Measurements from ENCODE around the gene GALNT13. TPM values are rescaled to one million over a fixed set of nuclear protein-coding genes. Genes with fewer than 3 reads are reported as not detected.

GALNT13 gene
- polyA plus RNA-seq, 3 donors, result not detected

GRCh38 chr2:154427453-154427852, 555.7 kb downstream of the GALNT13 start:
- Histone ChIP-seq H3K4me2 (replicated peaks; ENCODE audit: extremely low read depth, low read length, poor library complexity, severe bottlenecking) (no peak overlapping the region), H3K4me1 (ENCODE audit: control insufficient read depth in 1 of 2, insufficient read depth in 2 of 2, low read length in 2 of 2) (no peaks in the 10 kb centered on the region), H3K9ac (ENCODE audit: insufficient read depth, low read length, poor library complexity, severe bottlenecking) (no peak overlapping the region), H3K9me3 (replicated peaks in 1 of 2; ENCODE audit: control insufficient read depth in 1 of 2, insufficient read depth in 1 of 2, low read length in 2 of 2) (no peaks in the 10 kb centered on the region), H3K79me2 (ENCODE audit: insufficient read depth, low read length) (no peaks in the 10 kb centered on the region), H3K36me3 (replicated peaks in 1 of 2; ENCODE audit: control insufficient read depth in 1 of 2, insufficient read depth in 2 of 2, low read length in 2 of 2) (no peaks in the 10 kb centered on the region), H4K20me1 (ENCODE audit: insufficient read depth, low read length) (no peaks in the 10 kb centered on the region), H2AFZ (ENCODE audit: insufficient read depth, low read depth, low read length, poor library complexity, severe bottlenecking) (no peak overlapping the region), H3K27me3 (ENCODE audit: control insufficient read depth in 2 of 2, insufficient read depth in 2 of 2, low read length in 2 of 2) (no peaks in the 10 kb centered on the region), H3K27ac (ENCODE audit: low read depth in 1 of 2, low read length in 2 of 2) (no peak overlapping the region), H3K4me3 (replicated peaks in 1 of 3; ENCODE audit: low read depth in 2 of 3, low read length in 3 of 3) (no peak overlapping the region)
- H3K27me3 Mint-ChIP-seq (ENCODE audit: low read depth in 3 of 3), result no peaks in the 10 kb centered on the region
- WGBS (ENCODE audit: insufficient coverage), result 100% methylated on average over 1 of the region's 2 CpGs
- no peak overlapping the region for H3K27ac Mint-ChIP-seq
- no peaks in the 10 kb centered on the region for H3K36me3 Mint-ChIP-seq
- DNase-seq, result no peak
- intact Hi-C loops (cut with micrococcal nuclease), result no loop called here
- H3K9me3 Mint-ChIP-seq, result peaks cover 0 to 9% (median 2%) of the 10 kb centered on the region in 7 donors
- TF ChIP-seq CTCF (IDR thresholded peaks at IDR 0.05), result no peak
- H3K4me3 Mint-ChIP-seq, result no peak overlapping the region
- H3K4me1 Mint-ChIP-seq, result no peaks in the 10 kb centered on the region

GRCh38 chr2:154428022-154428421, 556.3 kb downstream of the GALNT13 start:
- no peaks in the 10 kb centered on the region for H3K27me3 Mint-ChIP-seq (ENCODE audit: low read depth in 3 of 3)
- H3K4me3 ChIP-seq (replicated peaks in 1 of 3; ENCODE audit: low read depth in 2 of 3, low read length in 3 of 3), result no peak overlapping the region
- H4K20me1 ChIP-seq (ENCODE audit: insufficient read depth, low read length), result no peaks in the 10 kb centered on the region
- no peaks in the 10 kb centered on the region for H3K79me2 ChIP-seq (ENCODE audit: insufficient read depth, low read length)
- H3K36me3 Mint-ChIP-seq, result no peaks in the 10 kb centered on the region
- no peak for DNase-seq
- no peak overlapping the region for H3K27ac Mint-ChIP-seq
- H3K9me3 Mint-ChIP-seq, result peaks cover 0 to 9% (median 2%) of the 10 kb centered on the region in 7 donors
- H3K4me3 Mint-ChIP-seq, result no peak overlapping the region
- WGBS (ENCODE audit: insufficient coverage), result 100% methylated on average over 1 of the region's 8 CpGs
- H3K36me3 ChIP-seq (replicated peaks in 1 of 2; ENCODE audit: control insufficient read depth in 1 of 2, insufficient read depth in 2 of 2, low read length in 2 of 2), result no peaks in the 10 kb centered on the region
- no peaks in the 10 kb centered on the region for H3K9me3 ChIP-seq (replicated peaks in 1 of 2; ENCODE audit: control insufficient read depth in 1 of 2, insufficient read depth in 1 of 2, low read length in 2 of 2)
- H3K27ac ChIP-seq (ENCODE audit: low read depth in 1 of 2, low read length in 2 of 2), result no peak overlapping the region
- no peak overlapping the region for H2AFZ ChIP-seq (ENCODE audit: insufficient read depth, low read depth, low read length, poor library complexity, severe bottlenecking)
- H3K4me1 Mint-ChIP-seq, result no peaks in the 10 kb centered on the region
- no peak for TF ChIP-seq CTCF (IDR thresholded peaks at IDR 0.05)
- no peak overlapping the region for H3K9ac ChIP-seq (ENCODE audit: insufficient read depth, low read length, poor library complexity, severe bottlenecking)
- no peaks in the 10 kb centered on the region for H3K27me3 ChIP-seq (ENCODE audit: control insufficient read depth in 2 of 2, insufficient read depth in 2 of 2, low read length in 2 of 2)
- no peak overlapping the region for H3K4me2 ChIP-seq (replicated peaks; ENCODE audit: extremely low read depth, low read length, poor library complexity, severe bottlenecking)
- no peaks in the 10 kb centered on the region for H3K4me1 ChIP-seq (ENCODE audit: control insufficient read depth in 1 of 2, insufficient read depth in 2 of 2, low read length in 2 of 2)
- intact Hi-C loops (cut with micrococcal nuclease), result no loop called here

Measured in CD14-positive monocyte (primary cell).